Neural crest cell (in vitro differentiated cells): ENCODE measurements around the gene XK. TPM values are rescaled to one million over a fixed set of nuclear protein-coding genes. Genes with fewer than 3 reads are reported as not detected.

Source experiments
- DNase-seq: peaks from one replicate; pipeline ENCODE4 v3.0.0; 2021; ENCODE audit warnings: low read depth, mixed read lengths, low spot score
- H3K27ac Mint-ChIP-seq: one replicate; pipeline ENCODE4 v1.8.0; 2021; ENCODE audit warnings: mild to moderate bottlenecking, mixed read lengths; ENCODE audit not compliant: unreplicated experiment
- H3K27me3 Mint-ChIP-seq: 2 replicates; pipeline ENCODE4 v1.8.0; 2021; ENCODE audit warnings: low read depth, mild to moderate bottlenecking, mixed read lengths
- H3K36me3 Mint-ChIP-seq: 2 replicates; pipeline ENCODE4 v1.8.0; 2021; ENCODE audit warnings: low read depth, mild to moderate bottlenecking, mixed read lengths
- H3K4me1 Mint-ChIP-seq: 2 replicates; pipeline ENCODE4 v1.8.0; 2021; ENCODE audit warnings: mixed read lengths
- H3K4me3 Mint-ChIP-seq: one replicate; pipeline ENCODE4 v1.8.0; 2021; ENCODE audit warnings: mild to moderate bottlenecking, mixed read lengths
- H3K9me3 Mint-ChIP-seq: 2 replicates; pipeline ENCODE4 v1.8.0; 2021; ENCODE audit warnings: mixed read lengths
- long read RNA-seq: library from polyadenylated mRNA; unstranded; transcript quantifications from one replicate; pipeline ENCODE4 v2.0.0, GENCODE V29; 2020
- total RNA-seq: library from RNA; stranded (reverse); gene quantifications from 2 replicates; pipeline ENCODE4 v1.2.1, GENCODE V29; 2021
- TF ChIP-seq, protein P1 (sequence below): fragments of 200-600 bp; sonication (generic); conservative IDR thresholded peaks from 2 replicates; pipeline ENCODE4 v1.5.0; 2021; ENCODE audit warnings: antibody characterized with exemption, mild to moderate bottlenecking

Gene XK, protein sequence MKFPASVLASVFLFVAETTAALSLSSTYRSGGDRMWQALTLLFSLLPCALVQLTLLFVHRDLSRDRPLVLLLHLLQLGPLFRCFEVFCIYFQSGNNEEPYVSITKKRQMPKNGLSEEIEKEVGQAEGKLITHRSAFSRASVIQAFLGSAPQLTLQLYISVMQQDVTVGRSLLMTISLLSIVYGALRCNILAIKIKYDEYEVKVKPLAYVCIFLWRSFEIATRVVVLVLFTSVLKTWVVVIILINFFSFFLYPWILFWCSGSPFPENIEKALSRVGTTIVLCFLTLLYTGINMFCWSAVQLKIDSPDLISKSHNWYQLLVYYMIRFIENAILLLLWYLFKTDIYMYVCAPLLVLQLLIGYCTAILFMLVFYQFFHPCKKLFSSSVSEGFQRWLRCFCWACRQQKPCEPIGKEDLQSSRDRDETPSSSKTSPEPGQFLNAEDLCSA
- total RNA-seq = 0.12 and 0.20 TPM in 2 replicates
- long read RNA-seq = 0 reads

DNA sequence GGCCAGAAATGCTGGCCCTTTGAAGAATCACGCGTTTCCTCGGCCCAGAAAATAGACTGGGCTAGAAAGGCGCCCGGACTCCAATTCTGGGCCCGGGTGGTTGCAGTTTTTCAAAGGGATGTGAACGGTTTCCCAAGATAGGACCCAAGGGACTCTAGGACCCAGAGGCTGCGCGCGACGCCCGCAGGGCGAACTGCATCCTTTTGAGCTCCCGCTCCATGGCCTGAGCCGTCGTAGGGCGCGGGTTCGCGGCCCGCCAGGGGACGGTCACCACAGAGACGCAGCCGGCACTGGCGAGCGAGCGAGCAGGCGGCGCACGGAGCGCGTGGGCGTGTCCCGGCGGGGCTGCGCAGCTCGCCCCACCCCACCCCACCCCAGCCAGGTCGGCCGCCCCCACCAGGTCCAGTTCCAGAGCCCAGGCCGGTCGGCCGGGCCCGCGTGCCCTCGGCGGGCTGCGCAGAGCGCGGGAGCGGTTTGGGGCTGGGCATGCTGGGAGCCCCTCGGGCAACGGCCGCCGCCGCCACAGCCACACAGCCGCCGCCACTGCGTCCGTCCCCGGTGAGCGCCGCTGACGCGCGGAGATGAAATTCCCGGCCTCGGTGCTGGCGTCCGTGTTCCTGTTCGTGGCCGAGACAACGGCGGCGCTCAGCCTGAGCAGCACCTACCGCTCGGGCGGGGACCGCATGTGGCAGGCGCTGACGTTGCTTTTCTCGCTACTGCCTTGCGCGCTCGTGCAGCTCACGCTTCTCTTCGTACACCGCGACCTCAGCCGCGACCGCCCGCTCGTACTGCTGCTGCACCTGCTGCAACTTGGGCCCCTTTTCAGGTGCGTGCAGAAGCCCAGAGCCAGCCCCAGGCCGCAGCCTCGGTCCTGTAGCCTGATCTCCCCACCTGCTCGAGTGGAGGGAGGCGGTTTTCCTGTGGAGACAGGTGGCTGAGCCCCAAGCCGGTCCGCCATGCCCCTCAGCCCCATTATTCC lies at the start of gene XK:
Gene XK (plus strand): TSS at position 411 of the 979 bp plus-strand sequence. CDS start 171 bp downstream, at position 582.
- no peaks in the 10 kb centered on the region for H3K9me3 Mint-ChIP-seq
- H3K27ac Mint-ChIP-seq = no peak within 1 kb of the TSS
- peaks cover 17% of the 10 kb centered on the region for H3K27me3 Mint-ChIP-seq
- TF ChIP-seq, protein P1, sequence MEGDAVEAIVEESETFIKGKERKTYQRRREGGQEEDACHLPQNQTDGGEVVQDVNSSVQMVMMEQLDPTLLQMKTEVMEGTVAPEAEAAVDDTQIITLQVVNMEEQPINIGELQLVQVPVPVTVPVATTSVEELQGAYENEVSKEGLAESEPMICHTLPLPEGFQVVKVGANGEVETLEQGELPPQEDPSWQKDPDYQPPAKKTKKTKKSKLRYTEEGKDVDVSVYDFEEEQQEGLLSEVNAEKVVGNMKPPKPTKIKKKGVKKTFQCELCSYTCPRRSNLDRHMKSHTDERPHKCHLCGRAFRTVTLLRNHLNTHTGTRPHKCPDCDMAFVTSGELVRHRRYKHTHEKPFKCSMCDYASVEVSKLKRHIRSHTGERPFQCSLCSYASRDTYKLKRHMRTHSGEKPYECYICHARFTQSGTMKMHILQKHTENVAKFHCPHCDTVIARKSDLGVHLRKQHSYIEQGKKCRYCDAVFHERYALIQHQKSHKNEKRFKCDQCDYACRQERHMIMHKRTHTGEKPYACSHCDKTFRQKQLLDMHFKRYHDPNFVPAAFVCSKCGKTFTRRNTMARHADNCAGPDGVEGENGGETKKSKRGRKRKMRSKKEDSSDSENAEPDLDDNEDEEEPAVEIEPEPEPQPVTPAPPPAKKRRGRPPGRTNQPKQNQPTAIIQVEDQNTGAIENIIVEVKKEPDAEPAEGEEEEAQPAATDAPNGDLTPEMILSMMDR = no peak
- no peaks in the 10 kb centered on the region for H3K36me3 Mint-ChIP-seq
- peak; percentile 12 for DNase-seq
- peak within 1 kb of the TSS; percentile 56 for H3K4me3 Mint-ChIP-seq
- H3K4me1 Mint-ChIP-seq = peaks cover 7% of the 10 kb centered on the region

DNA sequence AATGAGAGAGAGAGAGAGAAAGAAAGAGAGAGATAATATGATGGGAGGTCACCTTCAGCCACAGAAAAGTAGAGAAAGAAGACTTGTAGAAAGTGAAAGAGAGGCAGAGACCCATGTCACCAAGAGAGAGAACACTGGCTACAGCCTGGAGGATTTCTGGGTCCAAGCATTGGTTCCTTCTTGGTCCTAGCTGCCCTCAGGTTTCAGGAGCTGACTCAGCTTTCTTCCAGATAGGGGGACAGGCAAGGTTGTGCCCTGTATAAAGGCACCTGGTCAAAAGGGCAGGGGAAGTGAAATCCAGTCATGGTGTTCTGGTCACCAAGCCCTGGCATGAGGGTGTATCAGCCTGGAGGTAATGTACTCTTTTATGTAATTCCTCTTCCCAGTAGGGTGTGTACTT lies 47.5 kb upstream of the XK start:
- H3K27ac Mint-ChIP-seq = no peak overlapping the region
- no peaks in the 10 kb centered on the region for H3K36me3 Mint-ChIP-seq
- peaks cover 6% of the 10 kb centered on the region for H3K9me3 Mint-ChIP-seq
- TF ChIP-seq, protein P1 = no peak
- no peaks in the 10 kb centered on the region for H3K27me3 Mint-ChIP-seq
- no peak for DNase-seq
- no peak overlapping the region for H3K4me3 Mint-ChIP-seq
- H3K4me1 Mint-ChIP-seq = no peaks in the 10 kb centered on the region

DNA sequence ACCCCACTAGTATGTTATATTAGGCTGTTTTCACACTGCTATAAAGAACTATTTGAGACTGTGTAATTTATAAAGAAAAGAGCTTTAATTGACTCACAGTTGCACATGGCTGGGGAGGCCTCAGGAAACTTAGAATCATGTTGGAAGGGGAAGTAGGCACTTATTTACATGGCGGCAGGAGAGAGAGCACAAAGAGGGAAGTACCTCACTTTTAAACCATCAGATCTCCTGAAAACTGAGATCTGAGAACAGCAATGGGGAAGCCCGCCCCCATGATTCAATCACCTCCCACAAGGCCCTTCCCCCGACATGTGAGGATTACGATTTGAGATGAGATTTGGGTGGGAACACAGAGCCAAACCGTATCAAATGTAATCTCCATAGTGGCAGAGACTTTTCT lies 45.4 kb upstream of the XK start:
- no peak for DNase-seq
- Mint-ChIP-seq H3K27me3 (no peaks in the 10 kb centered on the region), H3K36me3 (no peaks in the 10 kb centered on the region), H3K4me1 (no peaks in the 10 kb centered on the region), H3K27ac (no peak overlapping the region), H3K9me3 (peaks cover 3% of the 10 kb centered on the region), H3K4me3 (no peak overlapping the region)
- TF ChIP-seq, protein P1 = no peak

DNA sequence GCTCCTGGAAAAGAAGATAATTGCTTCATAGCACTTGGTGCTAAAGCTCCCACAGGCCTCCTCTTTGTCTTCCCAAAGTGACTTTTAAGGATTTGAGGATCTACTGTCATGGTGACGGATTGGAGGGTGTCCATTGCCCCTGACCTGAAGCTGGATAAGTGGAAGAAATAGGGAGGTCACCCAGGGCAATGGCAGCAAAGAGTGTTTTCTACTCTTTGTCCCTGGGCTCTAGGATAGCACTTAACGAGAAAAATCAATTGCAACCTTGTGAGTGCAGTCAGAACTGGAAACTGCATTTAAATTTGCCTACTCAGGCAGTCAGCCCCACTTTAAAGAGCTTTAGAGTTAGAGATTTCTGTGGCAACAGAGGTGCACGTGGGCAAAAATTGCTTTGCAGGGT lies 43.7 kb upstream of the XK start:
- Mint-ChIP-seq H3K9me3 (peaks cover 3% of the 10 kb centered on the region), H3K27me3 (no peaks in the 10 kb centered on the region), H3K36me3 (no peaks in the 10 kb centered on the region), H3K4me3 (no peak overlapping the region), H3K4me1 (no peaks in the 10 kb centered on the region), H3K27ac (no peak overlapping the region)
- TF ChIP-seq, protein P1 = no peak
- DNase-seq = no peak

DNA sequence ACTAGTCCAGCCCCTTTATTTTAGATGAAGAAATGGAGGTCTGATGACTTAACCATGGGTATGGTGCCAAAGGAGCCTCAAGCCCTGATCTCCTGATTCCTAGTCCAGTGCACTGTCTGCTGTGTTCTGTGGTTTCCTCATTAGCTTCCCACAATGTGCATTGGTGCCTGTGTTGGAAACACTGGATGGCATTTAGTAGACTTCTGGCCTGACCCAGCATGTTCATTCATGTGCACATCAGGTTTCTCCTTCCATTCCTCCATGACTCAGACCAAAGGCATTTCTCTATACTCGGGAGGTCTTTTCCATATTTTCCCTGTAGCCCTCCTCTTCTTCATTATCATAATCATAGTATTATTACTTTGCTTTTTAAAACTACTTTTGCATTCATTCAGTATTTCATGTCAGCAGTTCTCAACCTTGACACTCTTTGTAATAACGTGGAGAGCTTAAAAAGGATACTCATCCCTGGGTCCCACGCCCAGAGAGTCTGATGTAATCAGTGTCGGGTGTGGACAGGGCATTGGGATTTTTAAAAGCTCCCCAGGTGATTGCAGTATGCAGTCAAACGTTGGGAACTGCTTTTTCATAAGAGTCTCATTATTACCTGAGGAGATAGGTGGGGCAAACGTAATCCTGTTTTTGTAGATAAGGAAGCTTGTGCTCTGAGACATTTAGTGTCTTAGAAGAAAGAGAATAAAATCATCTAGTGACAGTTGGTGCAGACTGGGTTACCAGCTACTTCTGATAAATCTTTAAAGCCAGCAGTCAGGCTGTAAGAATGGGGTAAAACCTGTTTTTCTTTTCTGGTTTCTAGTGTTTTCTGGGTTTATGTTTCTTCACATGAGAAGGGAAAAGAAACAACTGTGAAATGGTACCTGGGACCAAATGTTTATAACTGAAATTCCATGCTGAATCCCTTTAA lies 40.9 kb upstream of the XK start:
- Mint-ChIP-seq H3K27ac (no peak overlapping the region), H3K9me3 (peaks cover 2% of the 10 kb centered on the region), H3K27me3 (no peaks in the 10 kb centered on the region), H3K4me1 (no peaks in the 10 kb centered on the region), H3K4me3 (no peak overlapping the region), H3K36me3 (no peaks in the 10 kb centered on the region)
- DNase-seq = no peak
- TF ChIP-seq, protein P1 = no peak
